ENCODE data around the gene PLIN3. TPM values are rescaled to one million over a fixed set of nuclear protein-coding genes. Genes with fewer than 3 reads are reported as not detected.
A peak's percentile ranks its signal among the peaks of the same experiment; 100 is the strongest.
"Not testable (repeated sequence)": the region's sequence is repeated elsewhere in the genome, so short reads cannot be mapped to it uniquely, and the experiment has no call there.

PLIN3 gene
- total RNA-seq, 2 experiments from 2014 or later: 22.8 to 25.5 TPM

DNA sequence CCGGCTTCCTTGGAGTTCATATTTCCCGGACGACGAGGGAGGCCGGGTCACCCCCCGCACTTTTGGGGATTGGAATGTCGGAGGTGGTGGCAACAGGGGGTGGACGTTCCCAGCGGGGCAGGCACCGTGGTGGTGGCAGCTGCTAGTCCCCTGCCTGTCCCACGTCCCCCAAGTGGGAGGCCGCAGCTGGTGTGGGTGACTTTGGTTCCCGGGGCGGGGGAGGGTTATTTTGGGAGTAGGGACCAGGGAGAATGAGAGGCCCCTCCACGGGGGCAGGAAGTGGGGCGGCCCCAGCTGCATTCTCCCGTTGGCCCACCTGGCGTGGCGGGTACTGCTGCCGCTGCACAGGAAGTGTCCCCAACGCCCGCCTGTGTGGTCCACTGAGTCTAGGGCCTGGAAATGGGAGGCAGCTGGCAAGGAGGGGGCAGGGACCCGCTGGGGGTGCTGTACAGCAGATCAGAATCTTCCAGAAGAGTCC, 11.1 kb upstream of the PLIN3 start:
- POLR2A ChIA-PET: no interaction called here
- Mint-ChIP-seq H3K9me3 (no peaks in the 10 kb centered on the region), H3K27ac (no peak overlapping the region), H3K4me1 (peaks cover 5% of the 10 kb centered on the region), H3K4me3 (no peak overlapping the region), H3K36me3 (no peaks in the 10 kb centered on the region), H3K27me3 (no peaks in the 10 kb centered on the region)
- ATAC-seq (ENCODE audit: low read depth) (peak; percentile 65), DNase-seq (peak; percentile 39)

DNA sequence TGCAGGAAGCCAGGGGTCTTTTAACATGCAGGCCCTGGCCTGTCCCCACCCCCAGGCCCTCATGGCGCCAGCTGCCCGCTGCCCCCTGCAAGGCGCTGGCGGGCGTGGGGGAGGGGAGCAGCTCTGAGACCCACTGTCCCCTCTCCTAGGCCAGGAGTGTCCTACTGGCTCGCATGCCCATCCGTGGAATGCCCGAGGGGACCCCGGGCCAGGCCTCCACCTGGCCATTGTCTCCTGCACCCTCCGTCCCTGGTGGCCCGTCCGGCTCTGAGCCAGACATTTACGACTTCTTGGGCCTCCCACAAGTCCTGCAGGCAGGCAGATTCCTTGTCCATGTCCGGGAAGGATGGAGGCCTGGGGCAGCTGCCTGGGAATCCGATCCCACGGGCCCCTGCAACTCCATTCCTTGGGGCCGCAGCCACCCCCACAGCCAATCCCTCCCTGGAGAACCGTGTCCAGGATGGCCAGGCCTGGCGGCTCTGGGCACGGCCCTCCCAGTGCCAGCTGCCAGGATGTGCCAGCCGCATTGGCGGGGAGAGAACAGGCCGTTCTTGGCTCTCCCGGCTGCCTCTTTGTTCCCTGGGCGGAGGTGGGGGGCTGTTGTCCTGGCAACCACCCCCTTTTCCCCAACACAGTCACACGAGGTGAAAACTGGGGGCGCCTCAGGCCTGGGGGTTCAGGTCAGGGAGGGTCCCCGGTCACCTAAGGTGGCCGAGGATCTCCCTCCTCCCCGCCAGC, 10.5 kb upstream of the PLIN3 start:
- POLR2A ChIA-PET: no interaction called here
- Mint-ChIP-seq H3K36me3 (no peaks in the 10 kb centered on the region), H3K27ac (no peak overlapping the region), H3K27me3 (no peaks in the 10 kb centered on the region), H3K9me3 (no peaks in the 10 kb centered on the region), H3K4me1 (peaks cover 6% of the 10 kb centered on the region), H3K4me3 (no peak overlapping the region)
- no peak for ATAC-seq (ENCODE audit: low read depth)
- no peak for DNase-seq

DNA sequence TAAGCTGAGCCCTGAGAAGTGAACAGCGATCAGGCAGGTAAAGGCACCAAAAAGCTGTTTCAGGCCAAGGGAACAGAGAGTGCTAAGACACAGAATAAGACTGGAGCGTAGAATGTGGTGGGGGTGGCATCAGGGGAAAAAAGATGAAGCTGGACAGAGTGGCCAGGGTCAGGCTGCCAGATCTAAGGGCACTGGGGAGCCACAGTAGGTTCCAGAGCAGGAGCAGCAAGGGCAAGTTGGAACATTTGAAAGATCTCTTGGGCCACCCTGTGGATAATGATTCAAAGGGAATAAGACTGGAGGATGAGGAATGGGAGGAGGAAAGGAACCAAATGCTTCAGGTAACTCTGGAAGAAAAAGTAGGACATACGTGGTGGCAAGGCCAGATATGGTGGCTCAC, 6.5 kb upstream of the PLIN3 start:
- H3K27ac Mint-ChIP-seq: no peak overlapping the region
- POLR2A ChIA-PET: interaction anchor here (0.6 to 1.7 kb wide), 3 partner anchors 37 to 483 kb away, joined by 3 to 6 read pairs (median 5); no protein-coding TSS in a partner anchor
- H3K9me3 Mint-ChIP-seq: no peaks in the 10 kb centered on the region
- no peaks in the 10 kb centered on the region for H3K36me3 Mint-ChIP-seq
- DNase-seq (no peak), ATAC-seq (ENCODE audit: low read depth) (no peak)
- H3K4me1 Mint-ChIP-seq: peaks cover 17% of the 10 kb centered on the region
- peaks cover 8% of the 10 kb centered on the region for H3K27me3 Mint-ChIP-seq
- no peak overlapping the region for H3K4me3 Mint-ChIP-seq

DNA sequence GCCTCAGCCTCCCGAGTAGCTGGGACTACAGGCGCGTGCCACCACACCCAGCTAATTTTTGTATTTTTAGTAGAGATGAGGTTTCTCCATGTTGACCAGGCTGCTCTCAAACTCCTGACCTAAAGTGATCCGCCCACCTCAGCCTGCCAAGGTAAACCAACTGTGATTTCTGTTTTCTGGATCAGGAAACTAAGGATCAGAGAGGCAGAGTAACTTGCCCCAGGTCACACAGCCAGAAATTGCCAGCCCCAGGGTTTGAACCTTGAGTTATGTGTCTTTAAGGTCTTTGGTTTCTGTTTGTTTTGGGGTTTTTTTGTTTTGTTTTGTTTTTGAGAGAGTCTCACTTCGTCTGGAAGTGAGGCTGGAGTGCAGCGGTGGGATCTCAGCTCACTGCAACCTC, 4.2 kb upstream of the PLIN3 start:
- peaks cover 8% of the 10 kb centered on the region for H3K27me3 Mint-ChIP-seq
- H3K4me1 Mint-ChIP-seq: peaks cover 20% of the 10 kb centered on the region
- H3K27ac Mint-ChIP-seq: no peak overlapping the region
- DNase-seq (no peak), ATAC-seq (ENCODE audit: low read depth) (no peak)
- H3K4me3 Mint-ChIP-seq: no peak overlapping the region
- H3K36me3 Mint-ChIP-seq: no peaks in the 10 kb centered on the region
- POLR2A ChIA-PET: interaction anchor here (2.0 kb wide), 1 partner anchor 43 kb away, joined by 5 read pairs; no protein-coding TSS in a partner anchor
- H3K9me3 Mint-ChIP-seq: no peaks in the 10 kb centered on the region

GRCh38 chr19:4870025-4870700, 2.7 kb upstream of the PLIN3 start:
- no peaks in the 10 kb centered on the region for H3K9me3 Mint-ChIP-seq
- no peak overlapping the region for H3K4me3 Mint-ChIP-seq
- DNase-seq: no peak
- H3K27me3 Mint-ChIP-seq: peaks cover 8% of the 10 kb centered on the region
- H3K36me3 Mint-ChIP-seq: no peaks in the 10 kb centered on the region
- POLR2A ChIA-PET: interaction anchor here (1.5 kb wide), 1 partner anchor 46 kb away, joined by 6 read pairs; no protein-coding TSS in a partner anchor
- H3K4me1 Mint-ChIP-seq: peaks cover 20% of the 10 kb centered on the region
- no peak for ATAC-seq (ENCODE audit: low read depth)
- H3K27ac Mint-ChIP-seq: no peak overlapping the region

GRCh38 chr19:4868286-4868834, 893 bp upstream of the PLIN3 start:
- peak overlapping the region; percentile 70 for H3K27ac Mint-ChIP-seq
- H3K4me1 Mint-ChIP-seq: peaks cover 21% of the 10 kb centered on the region
- no peak for ATAC-seq (ENCODE audit: low read depth)
- H3K4me3 Mint-ChIP-seq: peak overlapping the region; percentile 85
- H3K27me3 Mint-ChIP-seq: peaks cover 8% of the 10 kb centered on the region
- H3K9me3 Mint-ChIP-seq: no peaks in the 10 kb centered on the region
- H3K36me3 Mint-ChIP-seq: no peaks in the 10 kb centered on the region
- no peak for DNase-seq
- POLR2A ChIA-PET: interaction anchor here (0.8 to 2.3 kb wide), 4 partner anchors 44 to 144 kb away, joined by 3 to 9 read pairs (median 4); no protein-coding TSS in a partner anchor

GRCh38 chr19:4866595-4867424, 657 bp downstream of the PLIN3 start:
- ATAC-seq (ENCODE audit: low read depth) (no peak), DNase-seq (peak; percentile 68)
- Mint-ChIP-seq H3K9me3 (no peaks in the 10 kb centered on the region), H3K4me1 (peaks cover 17% of the 10 kb centered on the region), H3K27ac (peak overlapping the region; percentile 70), H3K36me3 (no peaks in the 10 kb centered on the region), H3K27me3 (peaks cover 4% of the 10 kb centered on the region), H3K4me3 (peak overlapping the region; percentile 85)
- POLR2A ChIA-PET: interaction anchor here (0.6 to 2.3 kb wide), 8 partner anchors 35 to 816 kb away, joined by 3 to 9 read pairs (median 3); partner anchors contain the start of gene KDM4B

DNA sequence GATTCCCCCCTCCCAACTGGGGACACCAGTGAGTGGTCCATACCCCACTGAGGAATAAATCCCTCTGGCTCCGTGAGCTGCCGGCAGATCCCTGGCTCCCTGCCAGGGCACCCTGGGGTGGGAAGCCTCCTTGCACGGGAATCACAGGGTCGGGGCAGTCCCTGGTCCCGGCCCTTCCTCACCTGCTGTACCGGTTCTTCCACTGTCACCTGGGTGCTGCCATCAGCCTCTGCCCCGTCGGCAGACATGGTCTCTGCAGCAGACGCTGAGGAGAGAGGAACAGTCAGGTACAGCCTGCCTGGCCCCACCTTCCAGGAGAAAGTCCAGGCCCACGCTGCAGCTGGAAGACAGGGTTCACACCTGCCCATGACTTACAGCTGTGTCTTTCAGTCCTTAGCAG, 6.3 kb downstream of the PLIN3 start:
- Mint-ChIP-seq H3K4me3 (no peak overlapping the region), H3K27me3 (no peaks in the 10 kb centered on the region), H3K36me3 (no peaks in the 10 kb centered on the region), H3K4me1 (peaks cover 4% of the 10 kb centered on the region), H3K9me3 (no peaks in the 10 kb centered on the region), H3K27ac (no peak overlapping the region)
- POLR2A ChIA-PET: no interaction called here
- ATAC-seq (ENCODE audit: low read depth) (no peak), DNase-seq (no peak)

- H3K27ac Mint-ChIP-seq: no peak overlapping the region
- no peak for DNase-seq
- H3K9me3 Mint-ChIP-seq: no peaks in the 10 kb centered on the region
- H3K27me3 Mint-ChIP-seq: no peaks in the 10 kb centered on the region
- no peak overlapping the region for H3K4me3 Mint-ChIP-seq
- H3K36me3 Mint-ChIP-seq: no peaks in the 10 kb centered on the region
- POLR2A ChIA-PET: no interaction called here
- H3K4me1 Mint-ChIP-seq: peaks cover 3% of the 10 kb centered on the region
- no peak for ATAC-seq (ENCODE audit: low read depth)
These were observed 7.8 kb downstream of the PLIN3 start for GRCh38 chr19:4859697-4860096.

GRCh38 chr19:4856468-4856867, 11.0 kb downstream of the PLIN3 start:
- H3K27me3 Mint-ChIP-seq; H3K4me1 Mint-ChIP-seq; H3K9me3 Mint-ChIP-seq; H3K36me3 Mint-ChIP-seq; H3K27ac Mint-ChIP-seq; H3K4me3 Mint-ChIP-seq; POLR2A ChIA-PET; DNase-seq; ATAC-seq (ENCODE audit: low read depth): not testable (repeated sequence)

- H3K27ac Mint-ChIP-seq; H3K4me3 Mint-ChIP-seq; H3K9me3 Mint-ChIP-seq; H3K36me3 Mint-ChIP-seq; DNase-seq; H3K27me3 Mint-ChIP-seq; ATAC-seq (ENCODE audit: low read depth); POLR2A ChIA-PET; H3K4me1 Mint-ChIP-seq: not testable (repeated sequence)
These were observed 14.0 kb downstream of the PLIN3 start for GRCh38 chr19:4853506-4853905.

- H3K27me3 Mint-ChIP-seq: no peaks in the 10 kb centered on the region
- POLR2A ChIA-PET: no interaction called here
- peaks cover 2% of the 10 kb centered on the region for H3K4me1 Mint-ChIP-seq
- H3K9me3 Mint-ChIP-seq: no peaks in the 10 kb centered on the region
- no peak for ATAC-seq (ENCODE audit: low read depth)
- H3K36me3 Mint-ChIP-seq: peaks cover 3% of the 10 kb centered on the region
- H3K27ac Mint-ChIP-seq: no peak overlapping the region
- no peak for DNase-seq
- H3K4me3 Mint-ChIP-seq: no peak overlapping the region
These were observed 15.0 kb downstream of the PLIN3 start for GRCh38 chr19:4852484-4852883.

Measured in activated naive CD8-positive, alpha-beta T cell treated with anti-CD3 and anti-CD28 coated beads, Interleukin-2, amount 10 ng/mL, durations not matched to agents 7 days and 5 days (primary cell).